ENCODE results near the gene LRRC37A3.
A peak's percentile ranks its signal among the peaks of the same experiment; 100 is the strongest.
"Not testable (repeated sequence)": the region's sequence is repeated elsewhere in the genome, so short reads cannot be mapped to it uniquely, and the experiment has no call there.

The LRRC37A3 gene

GRCh38 chr17:64919289-64920025, at the start of gene LRRC37A3:
TSS of gene LRRC37A3 (minus strand) at chr17:64919478. CDS start at chr17:64897257, 22,221 bp downstream.
- DNase-seq (ENCODE audit: low spot score) = peak; percentile 91
- TF ChIP-seq CTCF (IDR thresholded peaks at IDR 0.05; ENCODE audit: extremely low read depth, missing control alignments) = peak; percentile 98

GRCh38 chr17:64965873-64966287, 46.6 kb upstream of the LRRC37A3 start:
- peak; percentile 72 for DNase-seq (ENCODE audit: low spot score)
- peak; percentile 12 for TF ChIP-seq CTCF (IDR thresholded peaks at IDR 0.05; ENCODE audit: extremely low read depth, missing control alignments)

- DNase-seq (ENCODE audit: low spot score) = not testable (repeated sequence)
These were observed 46.1 kb upstream of the LRRC37A3 start for GRCh38 chr17:64965256-64965872.

GRCh38 chr17:64964796-64965195, 45.5 kb upstream of the LRRC37A3 start:
- DNase-seq (ENCODE audit: low spot score) = no peak
- TF ChIP-seq CTCF (IDR thresholded peaks at IDR 0.05; ENCODE audit: extremely low read depth, missing control alignments) = no peak

GRCh38 chr17:64963814-64964213, 44.5 kb upstream of the LRRC37A3 start:
- not testable (repeated sequence) for DNase-seq (ENCODE audit: low spot score)

- TF ChIP-seq CTCF (IDR thresholded peaks at IDR 0.05; ENCODE audit: extremely low read depth, missing control alignments) = peak; percentile 28
These were observed 42.5 kb upstream of the LRRC37A3 start for GRCh38 chr17:64961563-64962378.

GRCh38 chr17:64951877-64952276, 32.6 kb upstream of the LRRC37A3 start:
- TF ChIP-seq CTCF (IDR thresholded peaks at IDR 0.05; ENCODE audit: extremely low read depth, missing control alignments) = no peak
- DNase-seq (ENCODE audit: low spot score) = no peak

More at GRCh38 chr17:64961563-64962378, 42.5 kb upstream of the LRRC37A3 start:
- DNase-seq (ENCODE audit: low spot score) = not testable (repeated sequence)

- DNase-seq (ENCODE audit: low spot score) = no peak
- TF ChIP-seq CTCF (IDR thresholded peaks at IDR 0.05; ENCODE audit: extremely low read depth, missing control alignments) = no peak
These were observed 31.6 kb upstream of the LRRC37A3 start for GRCh38 chr17:64950871-64951270.
